Measurements from ENCODE around the gene ZNF516.
A peak's percentile ranks its signal among the peaks of the same experiment; 100 is the strongest.
"Not testable (repeated sequence)": the region's sequence is repeated elsewhere in the genome, so short reads cannot be mapped to it uniquely, and the experiment has no call there.

ZNF516 gene

GRCh38 chr18:76479351-76480238 lies 15.4 kb downstream of the ZNF516 start:
- H3K4me3 ChIP-seq (ENCODE audit: low read depth, low read length): no peak overlapping the region
- TF ChIP-seq, protein P1, sequence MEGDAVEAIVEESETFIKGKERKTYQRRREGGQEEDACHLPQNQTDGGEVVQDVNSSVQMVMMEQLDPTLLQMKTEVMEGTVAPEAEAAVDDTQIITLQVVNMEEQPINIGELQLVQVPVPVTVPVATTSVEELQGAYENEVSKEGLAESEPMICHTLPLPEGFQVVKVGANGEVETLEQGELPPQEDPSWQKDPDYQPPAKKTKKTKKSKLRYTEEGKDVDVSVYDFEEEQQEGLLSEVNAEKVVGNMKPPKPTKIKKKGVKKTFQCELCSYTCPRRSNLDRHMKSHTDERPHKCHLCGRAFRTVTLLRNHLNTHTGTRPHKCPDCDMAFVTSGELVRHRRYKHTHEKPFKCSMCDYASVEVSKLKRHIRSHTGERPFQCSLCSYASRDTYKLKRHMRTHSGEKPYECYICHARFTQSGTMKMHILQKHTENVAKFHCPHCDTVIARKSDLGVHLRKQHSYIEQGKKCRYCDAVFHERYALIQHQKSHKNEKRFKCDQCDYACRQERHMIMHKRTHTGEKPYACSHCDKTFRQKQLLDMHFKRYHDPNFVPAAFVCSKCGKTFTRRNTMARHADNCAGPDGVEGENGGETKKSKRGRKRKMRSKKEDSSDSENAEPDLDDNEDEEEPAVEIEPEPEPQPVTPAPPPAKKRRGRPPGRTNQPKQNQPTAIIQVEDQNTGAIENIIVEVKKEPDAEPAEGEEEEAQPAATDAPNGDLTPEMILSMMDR (IDR thresholded peaks at IDR 0.05; ENCODE audit: borderline replicate concordance, insufficient read depth, low read depth, low read length): no peak

DNA sequence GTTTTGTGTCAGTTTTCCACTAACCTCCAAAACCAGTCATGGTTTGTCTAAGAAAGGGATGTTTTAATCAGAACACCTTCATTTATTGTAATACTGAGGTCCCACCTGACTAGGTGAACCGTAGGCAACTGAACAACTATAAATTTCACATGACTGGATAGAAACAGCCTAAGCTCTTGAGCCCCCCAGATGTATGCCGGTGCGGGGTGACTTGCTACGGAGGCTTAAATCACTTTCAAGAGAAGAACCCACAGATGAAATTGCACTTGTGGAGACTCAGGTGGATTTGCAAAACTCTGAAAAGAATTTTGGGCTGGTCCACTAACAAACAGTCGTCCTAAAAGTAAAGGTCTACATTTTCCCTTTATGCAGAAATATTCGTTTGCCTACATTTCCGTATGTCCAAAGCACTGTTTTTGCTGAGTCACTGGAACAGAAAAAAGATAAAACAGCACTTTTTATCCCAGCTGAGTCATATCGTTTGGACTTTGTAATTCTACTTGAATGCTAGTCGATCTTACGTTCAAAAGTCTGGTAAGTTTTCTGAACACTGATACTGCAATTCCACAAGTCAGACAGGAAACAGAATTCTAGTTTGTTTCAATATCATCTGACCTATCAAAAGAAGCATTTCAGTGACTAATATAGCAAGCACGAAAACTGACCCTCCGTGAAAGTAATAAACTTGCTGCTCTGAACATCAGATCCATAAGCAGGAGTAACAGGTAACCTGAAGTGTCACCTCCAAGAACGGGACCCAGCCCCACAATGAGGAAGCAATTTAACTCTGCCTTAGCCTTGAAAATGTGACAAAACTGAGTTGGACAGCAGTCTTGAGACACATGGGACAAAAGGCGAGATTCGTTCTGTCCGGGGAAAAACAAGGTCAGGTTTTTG lies 18.1 kb downstream of the ZNF516 start:
- TF ChIP-seq, protein P1 (IDR thresholded peaks at IDR 0.05; ENCODE audit: borderline replicate concordance, insufficient read depth, low read depth, low read length): no peak
- peak overlapping the region; percentile 11 for H3K4me3 ChIP-seq (ENCODE audit: low read depth, low read length)

- TF ChIP-seq, protein P1 (IDR thresholded peaks at IDR 0.05; ENCODE audit: borderline replicate concordance, insufficient read depth, low read depth, low read length): no peak
Observed at GRCh38 chr18:76475450-76476194, 19.4 kb downstream of the ZNF516 start.

GRCh38 chr18:76474824-76475223 lies 20.2 kb downstream of the ZNF516 start:
- no peak overlapping the region for H3K4me3 ChIP-seq (ENCODE audit: low read depth, low read length)
- TF ChIP-seq, protein P1 (IDR thresholded peaks at IDR 0.05; ENCODE audit: borderline replicate concordance, insufficient read depth, low read depth, low read length): no peak

More at GRCh38 chr18:76475450-76476194, 19.4 kb downstream of the ZNF516 start:
- H3K4me3 ChIP-seq (ENCODE audit: low read depth, low read length): no peak overlapping the region

DNA sequence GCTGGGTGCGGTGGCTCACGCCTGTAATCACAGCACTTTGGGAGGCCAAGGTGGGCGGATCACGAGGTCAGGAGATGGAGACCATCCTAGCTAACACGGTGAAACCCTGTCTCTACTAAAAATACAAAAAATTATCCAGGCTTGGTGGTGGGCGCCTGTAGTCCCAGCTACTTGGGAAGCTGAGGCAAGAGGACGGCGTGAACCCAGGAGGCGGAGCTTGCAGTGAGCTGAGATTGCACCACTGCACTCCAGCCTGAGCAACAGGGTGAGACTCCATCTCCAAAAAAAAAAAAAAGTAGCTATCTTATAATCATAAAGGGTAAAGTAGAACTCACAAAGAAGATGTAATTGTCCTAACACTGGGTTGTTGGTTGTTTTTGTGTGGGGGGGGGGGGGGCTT lies 21.5 kb downstream of the ZNF516 start:
- H3K4me3 ChIP-seq (ENCODE audit: low read depth, low read length): not testable (repeated sequence)

- H3K4me3 ChIP-seq (ENCODE audit: low read depth, low read length): no peak overlapping the region
Observed at GRCh38 chr18:76472829-76473228, 22.2 kb downstream of the ZNF516 start.

More at GRCh38 chr18:76472829-76473228, 22.2 kb downstream of the ZNF516 start:
- TF ChIP-seq, protein P1 (IDR thresholded peaks at IDR 0.05; ENCODE audit: borderline replicate concordance, insufficient read depth, low read depth, low read length): no peak

All from GM12875 (cell line).